ENCODE measurements around the gene ITGAV. TPM values are rescaled to one million over a fixed set of nuclear protein-coding genes. Genes with fewer than 3 reads are reported as not detected.

Gene ITGAV
- total RNA-seq, 1 donor, result 174 TPM

DNA sequence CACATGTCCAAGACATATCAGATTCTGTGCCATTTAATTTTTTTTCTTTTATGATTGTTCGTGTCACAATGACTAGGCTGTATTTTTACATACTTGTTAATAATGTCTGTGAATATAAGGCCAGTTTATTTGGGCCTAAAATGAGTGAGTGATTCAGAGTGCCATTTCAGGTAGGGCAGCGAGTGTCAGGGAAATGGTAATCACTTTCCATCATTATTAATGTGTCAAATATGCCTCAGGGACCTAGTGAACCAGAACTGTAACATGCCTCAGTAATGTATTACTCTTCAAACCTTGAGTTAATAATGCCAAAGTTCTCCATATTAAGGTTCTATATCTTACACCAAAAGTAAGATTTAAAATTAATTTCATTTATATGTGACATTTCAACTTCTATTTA lies 112.6 kb downstream of the ITGAV start:
- no peak for DNase-seq (ENCODE audit: low read depth)
- TF ChIP-seq, protein P1, sequence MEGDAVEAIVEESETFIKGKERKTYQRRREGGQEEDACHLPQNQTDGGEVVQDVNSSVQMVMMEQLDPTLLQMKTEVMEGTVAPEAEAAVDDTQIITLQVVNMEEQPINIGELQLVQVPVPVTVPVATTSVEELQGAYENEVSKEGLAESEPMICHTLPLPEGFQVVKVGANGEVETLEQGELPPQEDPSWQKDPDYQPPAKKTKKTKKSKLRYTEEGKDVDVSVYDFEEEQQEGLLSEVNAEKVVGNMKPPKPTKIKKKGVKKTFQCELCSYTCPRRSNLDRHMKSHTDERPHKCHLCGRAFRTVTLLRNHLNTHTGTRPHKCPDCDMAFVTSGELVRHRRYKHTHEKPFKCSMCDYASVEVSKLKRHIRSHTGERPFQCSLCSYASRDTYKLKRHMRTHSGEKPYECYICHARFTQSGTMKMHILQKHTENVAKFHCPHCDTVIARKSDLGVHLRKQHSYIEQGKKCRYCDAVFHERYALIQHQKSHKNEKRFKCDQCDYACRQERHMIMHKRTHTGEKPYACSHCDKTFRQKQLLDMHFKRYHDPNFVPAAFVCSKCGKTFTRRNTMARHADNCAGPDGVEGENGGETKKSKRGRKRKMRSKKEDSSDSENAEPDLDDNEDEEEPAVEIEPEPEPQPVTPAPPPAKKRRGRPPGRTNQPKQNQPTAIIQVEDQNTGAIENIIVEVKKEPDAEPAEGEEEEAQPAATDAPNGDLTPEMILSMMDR (IDR thresholded peaks at IDR 0.05; ENCODE audit: insufficient read depth, low read length), result no peak
- no peak overlapping the region for H3K4me3 ChIP-seq (ENCODE audit: low read depth, low read length)

DNA sequence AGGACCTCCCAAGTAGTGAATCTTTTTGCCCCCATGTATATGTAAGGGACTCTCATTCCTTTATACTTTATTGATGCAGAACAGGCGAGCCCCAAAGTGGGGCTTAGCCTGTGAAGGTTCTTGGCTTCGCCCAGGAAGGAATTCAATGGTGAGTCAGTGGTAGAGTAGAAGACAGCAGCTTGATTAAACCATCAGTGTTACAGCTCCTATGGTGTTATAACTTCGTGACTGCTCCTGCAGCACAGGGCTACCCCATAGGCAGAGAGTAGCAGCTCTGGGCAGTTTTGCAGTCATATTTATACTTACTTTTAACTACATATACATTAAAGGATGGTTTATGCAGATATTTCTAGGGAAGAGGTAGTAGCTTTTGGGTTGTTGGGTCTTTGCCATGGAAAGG lies 115.0 kb downstream of the ITGAV start:
- no peak overlapping the region for H3K4me3 ChIP-seq (ENCODE audit: low read depth, low read length)
- TF ChIP-seq, protein P1 (IDR thresholded peaks at IDR 0.05; ENCODE audit: insufficient read depth, low read length), result no peak
- DNase-seq (ENCODE audit: low read depth), result no peak

DNA sequence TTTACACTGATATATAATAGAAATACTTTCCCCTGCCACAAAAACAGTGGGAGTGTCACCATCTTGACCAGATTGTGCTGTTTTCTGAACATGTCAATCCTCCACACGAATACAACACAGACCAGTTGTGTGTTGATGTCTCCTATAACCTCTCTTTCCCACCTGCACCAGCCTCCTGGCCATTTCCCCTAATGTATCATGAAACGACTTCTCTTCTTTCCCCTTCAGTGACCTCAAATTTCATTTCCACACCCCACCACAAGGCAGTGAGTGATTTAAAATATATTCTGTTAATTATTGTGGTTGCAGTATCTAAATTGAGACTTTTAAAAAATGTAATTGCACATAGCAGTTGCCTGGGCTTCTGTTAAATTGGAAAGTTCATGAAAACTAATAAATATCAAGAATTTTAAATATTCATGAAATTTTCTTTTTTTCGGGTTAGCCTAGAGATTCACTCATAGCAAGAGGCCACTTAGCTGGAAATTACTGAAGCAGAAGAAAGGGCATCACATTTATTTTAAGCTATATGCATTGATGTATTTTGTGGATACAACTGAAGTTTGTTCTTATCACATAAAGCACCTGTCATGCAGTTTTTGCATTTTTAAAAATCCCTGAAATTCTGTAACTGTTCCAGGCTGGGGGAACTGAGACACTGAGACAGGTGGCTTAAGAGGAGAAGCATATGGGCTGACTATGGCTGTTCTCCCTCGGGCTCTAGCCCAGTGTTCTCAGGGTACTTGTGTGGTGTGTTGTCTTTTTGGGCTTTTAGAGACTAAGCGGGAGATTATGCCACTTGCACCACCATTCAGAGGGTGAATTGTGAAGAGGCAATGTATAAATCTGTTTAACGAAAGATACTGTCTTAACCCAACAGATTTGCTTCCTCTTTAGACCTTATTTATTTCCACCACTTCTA lies 119.9 kb downstream of the ITGAV start:
- TF ChIP-seq, protein P1 (IDR thresholded peaks at IDR 0.05; ENCODE audit: insufficient read depth, low read length), result no peak
- DNase-seq (ENCODE audit: low read depth), result no peak
- no peak overlapping the region for H3K4me3 ChIP-seq (ENCODE audit: low read depth, low read length)

DNA sequence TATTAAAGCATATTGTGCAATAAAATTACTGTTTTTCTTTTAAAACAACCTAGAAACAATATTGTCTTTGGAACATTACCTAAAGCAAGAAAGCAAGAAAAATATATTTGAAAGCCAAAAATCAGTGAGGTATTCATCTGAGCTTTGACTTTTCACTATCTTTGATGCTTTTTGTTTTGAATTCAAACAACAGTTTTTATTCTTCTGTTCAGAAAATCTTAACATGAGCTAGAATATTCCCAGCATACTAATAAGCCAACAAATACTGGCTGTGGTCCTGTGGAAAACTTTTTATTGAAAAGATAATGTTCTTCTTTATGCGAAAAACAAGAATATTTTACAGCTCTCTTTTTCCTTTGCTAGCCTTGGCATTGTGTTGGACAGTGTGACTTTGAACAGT lies 123.8 kb downstream of the ITGAV start:
- H3K4me3 ChIP-seq (ENCODE audit: low read depth, low read length), result no peak overlapping the region
- TF ChIP-seq, protein P1 (IDR thresholded peaks at IDR 0.05; ENCODE audit: insufficient read depth, low read length), result no peak
- DNase-seq (ENCODE audit: low read depth), result peak; percentile 15

DNA sequence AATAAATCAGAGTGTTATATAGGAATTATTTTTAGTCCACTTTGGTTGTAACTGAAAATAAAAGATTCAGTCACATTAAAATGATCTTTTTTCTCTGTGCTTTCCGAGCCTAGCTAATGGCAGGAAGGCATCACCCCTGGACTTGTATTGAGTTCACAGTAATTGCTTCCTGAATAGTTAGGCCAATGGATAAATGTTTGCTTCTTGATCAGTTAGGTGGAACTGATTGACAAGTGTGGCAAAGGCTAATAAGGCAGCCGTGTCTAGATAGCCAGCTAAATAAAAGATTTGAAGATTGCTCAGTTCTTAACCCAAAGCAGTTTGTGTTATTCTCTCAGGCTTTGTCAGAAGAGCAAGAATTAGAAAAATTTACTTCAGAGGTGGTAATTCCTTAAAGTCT lies 124.8 kb downstream of the ITGAV start:
- TF ChIP-seq, protein P1 (IDR thresholded peaks at IDR 0.05; ENCODE audit: insufficient read depth, low read length), result no peak
- no peak for DNase-seq (ENCODE audit: low read depth)
- no peak overlapping the region for H3K4me3 ChIP-seq (ENCODE audit: low read depth, low read length)

DNA sequence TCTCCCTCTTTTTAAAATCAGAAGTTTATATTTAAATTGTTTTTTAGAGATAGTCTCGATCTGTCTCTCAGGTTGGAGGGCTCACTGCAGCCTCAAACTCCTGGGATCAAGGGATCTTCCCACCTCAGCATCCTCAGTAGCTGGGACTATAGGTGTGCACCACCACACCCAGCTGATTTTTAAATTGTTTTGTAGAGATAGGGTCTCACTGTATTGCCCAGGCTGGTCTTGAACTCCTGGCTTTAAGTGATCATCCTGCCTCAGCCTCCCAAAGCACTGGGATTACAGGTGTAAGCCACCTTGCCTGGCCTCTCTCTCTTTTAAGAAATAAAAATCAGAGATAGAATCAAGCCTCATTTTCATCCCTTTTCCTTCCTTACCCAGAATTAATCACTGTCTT lies 126.1 kb downstream of the ITGAV start:
- H3K4me3 ChIP-seq (ENCODE audit: low read depth, low read length), result no peak overlapping the region
- DNase-seq (ENCODE audit: low read depth), result no peak
- TF ChIP-seq, protein P1 (IDR thresholded peaks at IDR 0.05; ENCODE audit: insufficient read depth, low read length), result no peak
